Mesothelial cell of epicardium (in vitro differentiated cells): ENCODE measurements around the gene PTPRJ. TPM values are rescaled to one million over a fixed set of nuclear protein-coding genes. Genes with fewer than 3 reads are reported as not detected.
"Not testable (repeated sequence)": the region's sequence is repeated elsewhere in the genome, so short reads cannot be mapped to it uniquely, and the experiment has no call there.

Source experiments
- DNase-seq, 2 experiments: peaks; one replicate each; pipeline ENCODE4 v3.0.0; 2021; ENCODE audit warnings: low spot score in 2 of 2; ENCODE audit not compliant: unreplicated experiment in 2 of 2
- H3K27ac Mint-ChIP-seq: 2 replicates; pipeline ENCODE4 v1.8.0; 2021; ENCODE audit warnings: mixed read lengths
- H3K27me3 Mint-ChIP-seq: 2 replicates; pipeline ENCODE4 v1.8.0; 2021; ENCODE audit warnings: low read depth, mixed read lengths
- H3K36me3 Mint-ChIP-seq: 2 replicates; pipeline ENCODE4 v1.8.0; 2021; ENCODE audit warnings: mixed read lengths
- H3K4me1 Mint-ChIP-seq: 2 replicates; pipeline ENCODE4 v1.8.0; 2021; ENCODE audit warnings: mixed read lengths
- H3K4me3 Mint-ChIP-seq: 2 replicates; pipeline ENCODE4 v1.8.0; 2021; ENCODE audit warnings: mild to moderate bottlenecking, moderate library complexity, mixed read lengths
- H3K9me3 Mint-ChIP-seq: 2 replicates; pipeline ENCODE4 v1.8.0; 2021; ENCODE audit warnings: mixed read lengths
- CTCF ChIP-seq: fragments of 200-600 bp; sonication (generic); IDR thresholded peaks from one replicate; pipeline ENCODE4 v1.5.0; 2021; ENCODE audit warnings: antibody characterized with exemption; ENCODE audit not compliant: unreplicated experiment
- microRNA-seq: library from miRNA; unstranded; fragments of <30 nt; microRNA quantifications from one replicate; pipeline ENCODE4 v1.2.0, GENCODE V29; 2021; ENCODE audit warnings: inconsistent platforms, mixed read lengths
- total RNA-seq: library from RNA; stranded (reverse); gene quantifications from 3 replicates; pipeline ENCODE4 v1.2.1, GENCODE V29; 2021

Gene PTPRJ
- total RNA-seq, 1 donor from 2014 or later = 26.2 TPM

- Mint-ChIP-seq H3K27ac (no peak overlapping the region), H3K9me3 (peaks cover 43% of the 10 kb centered on the region), H3K36me3 (no peaks in the 10 kb centered on the region), H3K27me3 (no peaks in the 10 kb centered on the region), H3K4me3 (no peak overlapping the region), H3K4me1 (no peaks in the 10 kb centered on the region)
- no peak for DNase-seq
- no peak for TF ChIP-seq CTCF
These were observed 204.1 kb downstream of the PTPRJ start for GRCh38 chr11:48184452-48184851.

- not testable (repeated sequence) for H3K4me1 Mint-ChIP-seq, H3K36me3 Mint-ChIP-seq, H3K27me3 Mint-ChIP-seq, H3K27ac Mint-ChIP-seq, H3K4me3 Mint-ChIP-seq, DNase-seq
- peaks cover 50% of the 10 kb centered on the region for H3K9me3 Mint-ChIP-seq
These were observed 210.7 kb downstream of the PTPRJ start for GRCh38 chr11:48190906-48191654.

GRCh38 chr11:48193876-48194275, 213.5 kb downstream of the PTPRJ start:
- peaks cover 61% of the 10 kb centered on the region for H3K9me3 Mint-ChIP-seq
- H3K4me3 Mint-ChIP-seq = no peak overlapping the region
- H3K4me1 Mint-ChIP-seq = no peaks in the 10 kb centered on the region
- H3K27me3 Mint-ChIP-seq = no peaks in the 10 kb centered on the region
- TF ChIP-seq CTCF = no peak
- H3K27ac Mint-ChIP-seq = no peak overlapping the region
- DNase-seq = no peak
- no peaks in the 10 kb centered on the region for H3K36me3 Mint-ChIP-seq

GRCh38 chr11:48207881-48208280, 227.5 kb downstream of the PTPRJ start:
- TF ChIP-seq CTCF = no peak
- Mint-ChIP-seq H3K27ac (no peak overlapping the region), H3K36me3 (no peaks in the 10 kb centered on the region), H3K4me1 (no peaks in the 10 kb centered on the region), H3K9me3 (peaks cover 81% of the 10 kb centered on the region), H3K4me3 (no peak overlapping the region), H3K27me3 (no peaks in the 10 kb centered on the region)
- no peak for DNase-seq

- H3K36me3 Mint-ChIP-seq = no peaks in the 10 kb centered on the region
- H3K4me1 Mint-ChIP-seq = no peaks in the 10 kb centered on the region
- no peaks in the 10 kb centered on the region for H3K27me3 Mint-ChIP-seq
- TF ChIP-seq CTCF = no peak
- H3K4me3 Mint-ChIP-seq = no peak overlapping the region
- DNase-seq = no peak
- peaks cover 87% of the 10 kb centered on the region for H3K9me3 Mint-ChIP-seq
- no peak overlapping the region for H3K27ac Mint-ChIP-seq
These were observed 229.7 kb downstream of the PTPRJ start for GRCh38 chr11:48210052-48210451.

- Mint-ChIP-seq H3K4me3 (no peak within 1 kb of the TSS), H3K27me3 (no peaks in the 10 kb centered on the region), H3K36me3 (no peaks in the 10 kb centered on the region), H3K9me3 (peaks cover 83% of the 10 kb centered on the region), H3K4me1 (no peaks in the 10 kb centered on the region), H3K27ac (no peak within 1 kb of the TSS)
- no peak for TF ChIP-seq CTCF
- no peak for DNase-seq
These were observed 236.2 kb downstream of the PTPRJ start, which contains the start of gene OR4B1 for GRCh38 chr11:48216510-48216909. Gene OR4B1 (plus strand): TSS chr11:48216810. CDS start chr11:48216810, 0 bp downstream.

Small RNA genes lying within 50 kb of the gene (microRNA-seq; reads per million reads assigned to microRNA genes)
- not detected for gene MIR3161

Other genes with a start within 250 kb of the PTPRJ start
- 167 to 168 TPM (median 167 TPM) in 3 replicates for gene FNBP4, start 213.2 kb upstream of the PTPRJ start, total RNA-seq
- gene NUP160, start 132.2 kb upstream of the PTPRJ start, total RNA-seq = 61.9 to 66.5 TPM (median 64.2 TPM) in 3 replicates
- gene OR4B1, start 236.3 kb downstream of the PTPRJ start, total RNA-seq = not detected in 3 replicates